Fibroblast of mammary gland (primary cell): Measurements from ENCODE around the gene SYNDIG1.

Source experiments
- DNase-seq: peaks from one replicate; pipeline ENCODE4 v3.0.0-alpha.2; 2010; ENCODE audit warnings: low read depth
- H3K4me3 ChIP-seq: 2 replicates; pipeline ENCODE4 v1.5.1; 2011; ENCODE audit warnings: low read depth, mild to moderate bottlenecking, low read length, moderate library complexity; ENCODE audit not compliant: control insufficient read depth
- CTCF ChIP-seq: conservative IDR thresholded peaks from 2 replicates; pipeline ENCODE4 v1.5.1; 2011; ENCODE audit warnings: low read depth, low read length, inconsistent platforms; ENCODE audit not compliant: control insufficient read depth, insufficient read depth

SYNDIG1 gene

GRCh38 chr20:24493661-24494459 lies 24.4 kb downstream of the SYNDIG1 start:
- H3K4me3 ChIP-seq: no peak overlapping the region
- no peak for TF ChIP-seq CTCF
- no peak for DNase-seq

- no peak for TF ChIP-seq CTCF
- DNase-seq: no peak
- no peak overlapping the region for H3K4me3 ChIP-seq
Measured at GRCh38 chr20:24494460-24494920, 25.1 kb downstream of the SYNDIG1 start.

GRCh38 chr20:24495266-24495665 lies 25.8 kb downstream of the SYNDIG1 start:
- DNase-seq: no peak
- H3K4me3 ChIP-seq: no peak overlapping the region
- TF ChIP-seq CTCF: no peak

GRCh38 chr20:24497851-24498250 lies 28.4 kb downstream of the SYNDIG1 start:
- peak; percentile 11 for DNase-seq
- H3K4me3 ChIP-seq: no peak overlapping the region
- no peak for TF ChIP-seq CTCF

- no peak for TF ChIP-seq CTCF
- H3K4me3 ChIP-seq: no peak overlapping the region
- DNase-seq: no peak
Measured at GRCh38 chr20:24498641-24499040, 29.2 kb downstream of the SYNDIG1 start.

GRCh38 chr20:24499472-24499871 lies 30.0 kb downstream of the SYNDIG1 start:
- TF ChIP-seq CTCF: no peak
- DNase-seq: no peak
- no peak overlapping the region for H3K4me3 ChIP-seq
